ENCODE results near the gene FAM181A.

The FAM181A gene

GRCh38 chr14:93926873-93927799 lies at the start of gene FAM181A:
TSS of gene FAM181A (plus strand) at chr14:93927344. CDS start at chr14:93928286, 942 bp downstream.
- no peak for DNase-seq (ENCODE audit: low spot score)

- DNase-seq (ENCODE audit: low spot score): no peak
Measured at GRCh38 chr14:93878212-93878611, 48.9 kb upstream of the FAM181A start.

GRCh38 chr14:93878871-93879270 lies 48.3 kb upstream of the FAM181A start:
- DNase-seq (ENCODE audit: low spot score): no peak

GRCh38 chr14:93879362-93879983 lies 47.7 kb upstream of the FAM181A start:
- no peak for DNase-seq (ENCODE audit: low spot score)

DNA sequence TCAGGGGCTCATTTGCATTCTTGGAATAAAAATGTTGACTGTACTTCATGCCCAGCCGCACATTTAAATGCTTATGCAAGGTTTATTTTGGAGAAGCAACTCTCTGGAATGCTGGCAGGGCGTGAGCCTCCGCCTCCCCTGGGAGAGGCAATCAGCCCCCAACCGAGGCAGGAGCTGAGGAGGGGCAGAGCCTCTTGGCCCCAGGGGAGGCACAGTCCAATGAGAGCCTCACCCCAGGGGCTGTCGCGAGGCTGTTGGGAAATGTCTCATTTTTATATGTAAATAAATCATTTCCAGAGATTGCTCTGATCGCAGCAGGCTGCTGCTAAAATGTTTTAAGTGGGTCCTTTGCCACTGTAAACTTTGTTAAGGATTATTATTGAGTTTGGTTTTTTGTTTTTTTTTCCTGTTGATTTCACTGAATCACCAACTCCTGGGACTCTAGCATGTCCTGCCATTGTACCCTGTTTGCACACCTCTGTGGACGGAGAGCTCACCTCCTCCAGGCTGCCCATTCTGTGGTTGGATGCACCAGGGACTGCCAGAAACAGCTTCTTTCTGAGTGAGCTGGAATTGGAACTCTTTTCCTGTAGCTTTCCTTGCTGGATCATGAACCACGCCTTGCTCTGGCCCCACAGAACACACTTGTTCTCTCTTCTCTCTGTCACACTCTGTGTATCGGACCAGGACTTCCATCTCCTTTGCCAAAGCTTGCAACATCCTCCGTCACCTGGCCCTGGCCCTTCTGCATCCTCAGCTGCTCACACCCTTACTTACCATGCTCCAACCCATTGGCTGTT lies 46.9 kb upstream of the FAM181A start:
- DNase-seq (ENCODE audit: low spot score): no peak

DNA sequence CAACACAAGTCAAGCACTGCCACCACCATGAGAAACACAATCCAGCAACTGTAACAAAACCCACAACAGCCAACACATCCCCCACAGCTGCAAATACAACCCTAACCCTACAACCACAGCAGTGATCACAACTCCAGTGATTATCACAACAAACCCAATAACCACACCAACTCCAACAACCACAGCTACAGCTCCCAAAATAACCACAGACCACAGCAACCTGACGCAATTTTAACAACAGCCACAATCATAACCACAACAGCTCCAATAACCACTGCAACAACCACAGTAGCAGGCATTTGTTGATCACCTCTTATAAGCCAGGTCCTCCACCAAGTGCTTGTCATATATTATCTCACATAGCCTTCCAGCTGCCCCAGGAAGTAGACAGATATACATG lies 42.2 kb upstream of the FAM181A start:
- DNase-seq (ENCODE audit: low spot score): no peak

GRCh38 chr14:93888995-93889394 lies 38.1 kb upstream of the FAM181A start:
- DNase-seq (ENCODE audit: low spot score): no peak

DNA sequence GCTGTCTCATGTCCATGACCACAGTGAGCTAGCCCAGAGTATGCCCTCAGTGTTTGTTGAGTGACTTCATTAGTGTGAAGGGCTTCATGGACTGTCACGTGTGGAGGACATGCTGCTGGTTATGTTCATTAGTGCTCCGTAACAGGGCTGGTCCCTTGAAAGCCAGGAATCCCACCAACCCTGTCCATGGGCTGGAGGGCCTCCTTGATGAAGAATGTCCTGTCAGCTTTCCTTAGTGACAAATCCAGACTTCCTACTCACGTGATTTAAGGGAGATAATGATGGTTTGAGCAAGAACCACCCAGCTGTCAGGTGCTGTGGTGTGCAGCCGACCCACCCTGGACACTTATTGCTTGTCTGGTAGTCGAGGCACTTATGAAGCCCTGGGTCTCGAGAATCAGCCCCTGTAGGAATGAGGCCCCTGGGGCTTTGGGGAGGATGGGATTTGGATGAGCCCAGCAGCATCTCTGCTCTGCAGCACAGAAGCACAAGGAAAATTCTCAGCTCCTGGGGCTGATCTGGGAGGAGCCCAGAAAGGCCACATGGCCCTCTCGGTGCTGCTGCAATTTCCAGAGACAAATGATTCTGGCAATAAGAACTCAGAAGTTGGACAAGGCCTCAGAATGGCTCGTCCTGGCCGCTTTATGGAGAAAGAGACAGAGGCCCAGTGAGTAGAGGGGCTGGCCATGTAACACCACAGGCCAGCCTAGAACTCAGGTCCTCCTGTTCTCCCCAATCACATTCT lies 37.2 kb upstream of the FAM181A start:
- DNase-seq (ENCODE audit: low spot score): no peak

DNA sequence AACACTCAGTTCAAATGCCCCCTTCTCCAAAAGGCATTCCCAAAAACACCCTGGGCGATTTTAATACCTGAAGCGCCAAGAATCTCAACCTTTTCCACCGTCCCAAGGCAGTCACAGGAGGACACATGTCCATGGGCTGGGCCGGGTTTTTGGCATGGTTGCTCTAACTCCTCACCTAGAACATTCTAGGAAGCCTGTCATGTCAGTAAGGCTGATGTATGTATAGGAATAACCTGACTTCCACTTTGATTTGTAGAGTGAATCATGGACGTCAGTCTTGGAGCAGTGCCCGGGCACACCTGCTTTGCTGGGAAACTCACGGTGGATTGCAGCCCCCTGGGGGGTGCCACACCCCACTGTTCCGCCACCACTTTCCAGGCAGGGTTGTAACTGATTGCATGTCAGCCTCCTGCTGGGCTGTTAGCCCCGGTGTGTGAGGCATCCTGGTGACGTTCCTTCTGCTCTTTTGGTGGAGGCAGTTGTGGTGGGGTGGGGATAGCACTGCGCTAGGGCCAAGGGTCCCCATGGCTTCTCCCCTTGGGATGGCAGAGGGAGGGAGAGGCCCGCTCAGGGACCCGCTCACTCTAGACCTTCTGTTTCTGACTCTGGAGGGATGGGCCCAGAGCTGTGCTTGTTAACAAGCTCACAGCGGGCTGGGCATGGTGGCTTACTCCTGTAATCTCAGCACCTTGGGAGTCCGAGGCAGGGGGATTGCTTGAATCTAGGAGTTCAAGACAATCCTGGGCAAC lies 35.2 kb upstream of the FAM181A start:
- DNase-seq (ENCODE audit: low spot score): no peak

GRCh38 chr14:93892505-93892839 lies 34.7 kb upstream of the FAM181A start:
- DNase-seq (ENCODE audit: low spot score): no peak

GRCh38 chr14:93892923-93893558 lies 34.1 kb upstream of the FAM181A start:
- peak; percentile 63 for DNase-seq (ENCODE audit: low spot score)

- DNase-seq (ENCODE audit: low spot score): no peak
Measured at GRCh38 chr14:93893661-93894261, 33.4 kb upstream of the FAM181A start.

DNA sequence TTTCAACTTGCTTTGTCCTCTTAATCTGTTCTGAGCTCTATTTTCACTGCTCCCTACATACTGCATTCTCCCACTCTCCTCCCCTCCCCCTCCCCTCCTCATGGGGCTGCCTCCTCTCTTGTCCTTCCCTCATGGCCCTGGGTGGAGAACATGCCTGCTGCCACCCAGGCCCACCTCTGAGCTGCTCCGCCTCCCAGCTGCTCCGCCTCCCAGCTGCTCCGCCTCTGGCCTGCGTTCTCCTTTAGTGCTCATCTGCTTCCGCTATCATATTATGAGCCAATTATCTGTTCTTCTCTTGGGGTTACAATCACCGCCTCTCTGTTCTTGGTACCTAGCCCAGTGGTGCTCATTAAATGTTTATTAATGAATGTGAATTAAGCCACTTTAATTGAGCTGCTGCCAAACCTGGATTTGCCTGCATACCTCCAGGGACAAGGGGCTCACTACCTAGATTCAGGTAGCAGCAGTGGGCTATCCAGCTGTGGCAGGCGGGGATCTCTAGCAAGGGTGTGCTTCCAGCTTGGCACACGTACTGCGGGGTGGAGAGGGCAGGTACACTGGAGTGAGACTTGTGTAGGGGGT lies 32.0 kb upstream of the FAM181A start:
- DNase-seq (ENCODE audit: low spot score): no peak

- DNase-seq (ENCODE audit: low spot score): no peak
Measured at GRCh38 chr14:93897476-93897845, 29.7 kb upstream of the FAM181A start.

GRCh38 chr14:93898081-93898611 lies 29.0 kb upstream of the FAM181A start:
- no peak for DNase-seq (ENCODE audit: low spot score)

- DNase-seq (ENCODE audit: low spot score): no peak
Measured at GRCh38 chr14:93898731-93899130, 28.4 kb upstream of the FAM181A start.

DNA sequence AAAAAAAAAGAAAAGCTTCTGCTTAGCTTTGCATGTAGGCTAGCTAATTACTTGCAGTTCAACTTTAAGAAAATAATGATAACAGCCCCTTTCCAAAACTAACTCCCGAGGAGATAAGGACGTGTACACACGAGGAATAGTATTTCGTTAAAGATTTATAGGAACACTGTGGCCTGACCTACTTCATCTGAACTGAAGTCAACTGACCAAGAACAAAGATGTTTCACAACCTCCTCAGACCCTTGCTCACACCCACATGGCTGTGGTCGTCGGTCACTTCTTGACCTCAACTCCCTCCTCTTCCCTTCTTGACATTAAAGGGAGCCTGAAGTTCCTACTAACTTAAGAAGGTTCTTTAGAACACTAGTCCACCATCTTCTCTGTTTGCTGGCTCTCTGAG lies 25.3 kb upstream of the FAM181A start:
- DNase-seq (ENCODE audit: low spot score): no peak

DNA sequence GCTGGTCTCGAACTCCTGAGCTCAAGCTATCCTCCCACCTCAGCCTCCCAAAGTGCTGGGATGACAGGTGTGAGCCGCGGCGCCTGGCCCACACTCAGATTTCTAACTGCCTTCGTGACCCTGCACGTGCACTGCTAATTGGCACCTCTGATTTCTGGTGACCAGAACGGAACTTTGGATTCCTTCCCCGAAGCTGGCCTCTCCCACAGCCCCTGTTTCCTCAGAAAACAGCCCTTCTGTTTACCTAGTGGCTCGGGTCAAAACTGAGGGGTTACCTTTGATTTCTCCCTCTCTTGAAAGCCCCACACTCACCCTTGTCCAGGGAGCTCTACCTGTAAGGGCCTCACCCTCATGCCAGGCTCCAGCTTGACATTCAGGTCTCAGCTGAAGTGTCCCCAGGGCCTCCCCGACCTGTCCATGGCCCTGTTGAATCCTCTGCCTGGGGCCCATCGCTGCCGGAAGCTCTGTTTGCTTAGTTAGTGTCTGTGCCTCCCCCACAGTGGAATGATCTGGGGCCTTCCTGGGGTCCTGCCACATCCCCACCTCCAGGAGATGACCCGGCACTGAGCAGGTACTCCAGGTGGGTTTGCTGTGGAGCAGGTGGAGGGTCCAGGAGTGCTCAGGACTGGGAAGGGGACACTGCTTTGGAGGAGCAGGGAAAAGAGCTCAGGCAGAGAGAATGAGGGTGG lies 24.4 kb upstream of the FAM181A start:
- no peak for DNase-seq (ENCODE audit: low spot score)

All from CD4-positive, alpha-beta T cell treated with Interleukin-2 at 100 ng/mL for 4 hours (primary cell).